Activated B cell treated with CpG ODN at 0.5 μM for 24 hours (primary cell): ENCODE results near the gene BAHCC1. TPM values are rescaled to one million over a fixed set of nuclear protein-coding genes. Genes with fewer than 3 reads are reported as not detected.

Experiments used
- ATAC-seq: fragments of 200-7000 bp; cut with Tn5 transposase; one replicate; pipeline ENCODE4 v1.10.0; 2021; ENCODE audit warnings: low read depth, mild to moderate bottlenecking, moderate library complexity
- CTCF ChIA-PET: fragments of 350-600 bp; sonication (Branson Sonifier 250); formaldehyde crosslinking; loops from one replicate; lab custom pipeline; 2021; ENCODE audit warnings: antibody characterized with exemption; lab: Charles Lee
- POLR2A ChIA-PET: fragments of 350-600 bp; sonication (Branson Sonifier 250); formaldehyde crosslinking; loops from one replicate; lab custom pipeline; 2021; ENCODE audit warnings: antibody characterized with exemption; lab: Charles Lee
- DNase-seq: peaks from one replicate; pipeline ENCODE4 v3.0.0; 2022
- H3K27ac Mint-ChIP-seq: one replicate; pipeline ENCODE4 v1.8.0; 2020; ENCODE audit warnings: mixed read lengths
- H3K27me3 Mint-ChIP-seq: one replicate; pipeline ENCODE4 v1.8.0; 2021; ENCODE audit warnings: mixed read lengths
- H3K36me3 Mint-ChIP-seq: one replicate; pipeline ENCODE4 v1.8.0; 2021; ENCODE audit warnings: low read depth, mixed read lengths
- H3K4me1 Mint-ChIP-seq: one replicate; pipeline ENCODE4 v1.8.0; 2021; ENCODE audit warnings: mixed read lengths
- H3K4me3 Mint-ChIP-seq: one replicate; pipeline ENCODE4 v1.8.0; 2020; ENCODE audit warnings: mild to moderate bottlenecking, mixed read lengths
- H3K9me3 Mint-ChIP-seq: one replicate; pipeline ENCODE4 v1.8.0; 2020; ENCODE audit warnings: mixed read lengths
- intact Hi-C: fragments of 100-400 bp; cut with micrococcal nuclease; formaldehyde crosslinking; loops from one replicate; pipeline ENCODE4 v1.15.1; 2024
- total RNA-seq: library from RNA; stranded (reverse); gene quantifications from 2 replicates; pipeline ENCODE4 v1.2.3, GENCODE V29; 2022
- TF ChIP-seq, protein P1 (sequence below): fragments of 200-600 bp; IDR thresholded peaks from one replicate; pipeline ENCODE4 v1.8.0; 2022; ENCODE audit warnings: antibody characterized with exemption, mild to moderate bottlenecking

The BAHCC1 gene
- total RNA-seq, 1 donor from 2014 or later: 0.13 TPM

DNA sequence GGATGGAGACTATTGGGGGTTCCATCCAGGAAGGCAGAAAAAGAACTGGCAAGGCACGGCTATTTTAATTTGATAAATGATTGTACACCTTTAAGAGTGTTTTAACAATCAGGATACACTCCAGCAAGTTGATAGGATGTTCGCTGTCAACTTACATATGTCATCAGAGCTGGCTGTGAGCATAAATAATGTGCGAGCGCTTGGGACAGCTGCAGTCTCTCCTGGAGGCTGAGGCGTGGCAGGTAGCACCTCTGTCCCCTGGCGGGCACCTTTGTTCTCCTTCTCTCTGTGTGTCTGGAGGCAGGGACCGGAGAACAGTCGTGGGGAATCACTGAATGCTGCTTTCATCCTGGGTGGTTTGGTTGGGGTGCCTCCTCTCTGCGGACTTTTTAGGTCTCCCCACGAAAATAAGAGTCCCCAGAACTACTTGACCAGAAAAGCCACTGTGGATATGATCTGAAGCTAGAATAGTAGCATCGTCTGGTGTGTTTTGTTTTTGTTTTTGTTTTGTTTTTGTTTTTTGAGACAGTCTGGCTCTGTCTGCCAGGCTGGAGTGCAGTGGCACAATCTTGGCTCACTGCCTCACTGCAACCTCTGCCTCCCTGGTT, 9.4 kb downstream of the BAHCC1 start:
- no peaks in the 10 kb centered on the region for H3K36me3 Mint-ChIP-seq
- intact Hi-C loops: no loop called here
- peaks cover 8% of the 10 kb centered on the region for H3K4me1 Mint-ChIP-seq
- ATAC-seq: no peak
- no peak for DNase-seq
- CTCF ChIA-PET: no interaction called here
- H3K9me3 Mint-ChIP-seq: no peaks in the 10 kb centered on the region
- peaks cover 35% of the 10 kb centered on the region for H3K27me3 Mint-ChIP-seq
- TF ChIP-seq, protein P1, sequence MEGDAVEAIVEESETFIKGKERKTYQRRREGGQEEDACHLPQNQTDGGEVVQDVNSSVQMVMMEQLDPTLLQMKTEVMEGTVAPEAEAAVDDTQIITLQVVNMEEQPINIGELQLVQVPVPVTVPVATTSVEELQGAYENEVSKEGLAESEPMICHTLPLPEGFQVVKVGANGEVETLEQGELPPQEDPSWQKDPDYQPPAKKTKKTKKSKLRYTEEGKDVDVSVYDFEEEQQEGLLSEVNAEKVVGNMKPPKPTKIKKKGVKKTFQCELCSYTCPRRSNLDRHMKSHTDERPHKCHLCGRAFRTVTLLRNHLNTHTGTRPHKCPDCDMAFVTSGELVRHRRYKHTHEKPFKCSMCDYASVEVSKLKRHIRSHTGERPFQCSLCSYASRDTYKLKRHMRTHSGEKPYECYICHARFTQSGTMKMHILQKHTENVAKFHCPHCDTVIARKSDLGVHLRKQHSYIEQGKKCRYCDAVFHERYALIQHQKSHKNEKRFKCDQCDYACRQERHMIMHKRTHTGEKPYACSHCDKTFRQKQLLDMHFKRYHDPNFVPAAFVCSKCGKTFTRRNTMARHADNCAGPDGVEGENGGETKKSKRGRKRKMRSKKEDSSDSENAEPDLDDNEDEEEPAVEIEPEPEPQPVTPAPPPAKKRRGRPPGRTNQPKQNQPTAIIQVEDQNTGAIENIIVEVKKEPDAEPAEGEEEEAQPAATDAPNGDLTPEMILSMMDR: no peak
- POLR2A ChIA-PET: no interaction called here
- H3K27ac Mint-ChIP-seq: no peak overlapping the region
- no peak overlapping the region for H3K4me3 Mint-ChIP-seq

DNA sequence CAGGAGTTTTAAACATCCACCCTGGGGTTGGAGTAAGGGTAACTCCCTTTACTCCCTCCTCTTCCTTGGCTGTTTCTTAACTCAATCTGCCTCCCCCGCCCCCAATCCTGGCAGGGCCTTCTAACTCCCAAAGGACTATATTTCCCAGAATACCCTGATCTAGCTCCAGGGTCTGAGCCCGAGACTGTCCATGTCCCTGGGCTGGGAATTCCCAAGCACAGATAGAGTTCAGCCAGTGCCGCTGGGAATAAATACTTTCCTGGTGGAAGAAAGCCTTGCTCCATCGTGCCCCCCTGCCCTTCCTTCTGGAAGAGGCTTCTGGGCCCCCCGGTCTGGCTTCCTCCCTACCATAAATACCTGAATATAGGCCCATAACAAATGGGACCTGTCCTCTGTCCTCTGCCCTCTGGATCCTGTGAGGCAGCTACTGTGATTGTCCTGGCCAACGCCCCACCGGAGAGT, 10.2 kb downstream of the BAHCC1 start:
- Mint-ChIP-seq H3K4me3 (no peak overlapping the region), H3K9me3 (no peaks in the 10 kb centered on the region), H3K4me1 (peaks cover 5% of the 10 kb centered on the region), H3K27ac (no peak overlapping the region), H3K27me3 (peaks cover 31% of the 10 kb centered on the region), H3K36me3 (no peaks in the 10 kb centered on the region)
- intact Hi-C loops: no loop called here
- ATAC-seq (no peak), DNase-seq (no peak)
- ChIA-PET POLR2A (no interaction called here), CTCF (no interaction called here)
- TF ChIP-seq, protein P1: no peak

DNA sequence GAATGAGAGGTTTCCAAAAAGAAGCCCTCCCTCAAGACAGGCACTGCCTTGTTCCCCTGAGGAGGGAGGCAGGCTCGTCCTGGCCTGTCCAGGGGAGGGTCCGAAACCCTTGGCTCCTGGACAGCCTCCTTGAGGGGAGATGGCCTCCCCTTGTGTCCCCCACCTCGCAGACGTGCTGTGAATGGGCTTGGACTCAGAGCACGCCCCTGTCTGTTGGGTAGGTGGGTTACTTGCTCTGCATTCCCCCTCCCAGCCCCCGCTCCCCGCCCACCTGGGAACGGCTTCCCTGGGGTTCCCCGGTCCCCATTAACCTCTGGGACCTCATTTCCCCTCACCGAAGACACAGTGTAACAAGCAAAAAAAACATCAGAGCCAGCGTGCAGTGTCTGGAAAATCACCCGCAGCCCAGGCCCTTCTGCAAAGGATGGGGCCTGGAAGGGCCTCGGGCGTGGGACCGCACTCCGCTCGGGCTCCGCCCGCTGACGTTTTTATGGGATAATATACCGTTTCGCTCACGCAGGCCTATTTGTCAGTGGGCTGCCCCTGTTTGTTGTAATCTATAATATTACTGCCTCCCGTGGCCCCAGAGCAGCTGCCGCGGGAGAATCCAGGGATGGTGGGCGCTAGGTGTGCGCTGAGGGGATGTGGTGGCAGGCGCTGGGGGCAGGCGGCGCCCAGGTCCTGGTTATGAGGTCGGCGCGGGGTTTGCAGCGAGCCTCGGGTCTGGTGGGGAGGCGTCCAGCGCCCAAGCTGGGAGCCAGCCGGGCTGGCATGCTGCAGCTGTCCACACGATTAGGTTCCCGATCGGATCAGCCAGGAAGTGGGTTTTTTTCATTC, 11.1 kb downstream of the BAHCC1 start:
- DNase-seq (no peak), ATAC-seq (no peak)
- Mint-ChIP-seq H3K4me1 (peaks cover 5% of the 10 kb centered on the region), H3K27me3 (peaks cover 31% of the 10 kb centered on the region), H3K27ac (no peak overlapping the region), H3K36me3 (no peaks in the 10 kb centered on the region), H3K4me3 (no peak overlapping the region), H3K9me3 (no peaks in the 10 kb centered on the region)
- ChIA-PET POLR2A (no interaction called here), CTCF (no interaction called here)
- intact Hi-C loops: no loop called here
- TF ChIP-seq, protein P1: no peak

DNA sequence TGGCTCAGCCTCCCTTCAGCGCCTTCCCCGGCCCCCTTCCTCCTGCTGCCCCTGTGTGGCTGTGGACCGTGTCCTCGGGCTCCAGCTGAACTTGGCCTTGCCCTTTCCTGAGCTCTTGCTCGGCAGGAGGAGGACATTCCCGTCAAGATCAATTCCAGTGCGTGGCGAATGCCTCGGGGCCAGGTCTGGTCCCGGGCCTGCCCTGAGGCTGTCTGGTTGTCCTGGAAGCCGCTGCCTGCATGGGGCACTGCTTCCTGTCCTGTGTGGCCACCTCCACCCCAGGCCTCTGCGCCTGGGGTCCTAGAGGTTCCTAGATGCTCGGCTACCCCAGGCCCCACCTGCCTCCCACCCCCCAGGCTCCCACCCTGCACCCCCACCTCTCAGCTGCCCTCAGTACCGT, 12.8 kb downstream of the BAHCC1 start:
- intact Hi-C loops: no loop called here
- no peaks in the 10 kb centered on the region for H3K9me3 Mint-ChIP-seq
- TF ChIP-seq, protein P1: no peak
- ATAC-seq: no peak
- H3K36me3 Mint-ChIP-seq: no peaks in the 10 kb centered on the region
- no peak overlapping the region for H3K27ac Mint-ChIP-seq
- no peak overlapping the region for H3K4me3 Mint-ChIP-seq
- DNase-seq: no peak
- peaks cover 28% of the 10 kb centered on the region for H3K27me3 Mint-ChIP-seq
- ChIA-PET POLR2A (no interaction called here), CTCF (no interaction called here)
- peaks cover 12% of the 10 kb centered on the region for H3K4me1 Mint-ChIP-seq

DNA sequence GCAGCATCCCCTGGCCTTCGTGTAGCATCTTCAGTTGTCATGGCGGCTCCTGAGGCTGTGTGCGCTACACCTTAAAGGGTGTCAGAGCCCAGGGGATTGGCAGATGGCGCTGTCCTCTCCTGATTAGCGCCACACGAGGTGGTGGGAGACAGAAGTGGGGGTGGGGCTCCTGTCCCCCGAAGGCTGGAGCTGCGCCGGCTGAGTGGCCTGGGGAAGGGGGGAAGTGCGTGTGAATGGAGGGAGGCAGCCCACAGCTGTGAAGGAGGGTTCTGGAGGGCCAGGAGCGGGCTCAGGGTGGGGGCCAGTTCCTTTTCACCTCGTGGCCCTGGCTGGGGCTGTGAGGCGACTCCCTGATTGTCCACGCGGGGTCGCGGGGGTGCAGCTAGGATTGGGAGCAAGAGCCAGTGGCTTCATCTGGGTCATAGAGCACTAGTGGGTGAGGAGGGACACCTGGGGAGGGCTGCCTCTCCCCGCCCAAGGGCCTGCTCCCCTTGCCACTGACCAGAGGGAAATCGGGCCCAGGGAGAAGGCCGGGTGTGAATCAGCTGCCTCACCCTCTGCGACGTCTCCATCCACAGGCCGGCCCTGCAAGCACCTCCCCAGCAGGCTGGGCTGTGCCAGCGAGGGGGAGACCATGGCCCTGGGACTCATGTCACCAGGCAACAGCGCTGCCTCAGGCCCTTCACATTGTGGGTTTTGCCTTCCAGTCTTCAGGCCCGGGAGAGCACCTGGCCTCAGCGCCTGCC, 14.1 kb downstream of the BAHCC1 start:
- intact Hi-C loops: no loop called here
- POLR2A ChIA-PET: no interaction called here
- DNase-seq (no peak), ATAC-seq (no peak)
- H3K36me3 Mint-ChIP-seq: no peaks in the 10 kb centered on the region
- H3K27me3 Mint-ChIP-seq: peaks cover 26% of the 10 kb centered on the region
- no peaks in the 10 kb centered on the region for H3K9me3 Mint-ChIP-seq
- CTCF ChIA-PET: no interaction called here
- TF ChIP-seq, protein P1: no peak
- H3K27ac Mint-ChIP-seq: no peak overlapping the region
- no peak overlapping the region for H3K4me3 Mint-ChIP-seq
- H3K4me1 Mint-ChIP-seq: peaks cover 16% of the 10 kb centered on the region
